Suprapubic skin (tissue), 4 donors: Measurements from ENCODE around the gene ESPL1. TPM values are rescaled to one million over a fixed set of nuclear protein-coding genes. Genes with fewer than 3 reads are reported as not detected.

Experiments used
- DNase-seq, 2 donors: peaks; one replicate each; pipeline ENCODE4 v3.0.0-alpha.2; 2019; ENCODE audit warnings: low spot score in 2 of 2
- H3K27ac ChIP-seq: fragments of 200-600 bp; sonication (generic); one replicate; pipeline ENCODE4 v1.5.1; 2019
- H3K27me3 ChIP-seq: fragments of 200-600 bp; sonication (generic); one replicate; pipeline ENCODE4 v1.5.1; 2019
- H3K36me3 ChIP-seq: fragments of 200-600 bp; sonication (generic); one replicate; pipeline ENCODE4 v1.5.1; 2019
- H3K4me1 ChIP-seq: fragments of 200-600 bp; sonication (generic); one replicate; pipeline ENCODE4 v1.5.1; 2019
- H3K4me3 ChIP-seq: fragments of 200-600 bp; sonication (generic); one replicate; pipeline ENCODE4 v1.5.1; 2019; ENCODE audit warnings: mild to moderate bottlenecking
- H3K9me3 ChIP-seq: fragments of 200-600 bp; sonication (generic); one replicate; pipeline ENCODE4 v1.5.1; 2019
- EP300 ChIP-seq: sonication (generic); formaldehyde crosslinking; IDR thresholded peaks from one replicate; pipeline ENCODE4 v1.6.1; 2017; ENCODE audit warnings: antibody characterized with exemption
- POLR2A ChIP-seq, 2 donors: fragments of 450-650 bp; IDR thresholded peaks; one replicate each; pipeline ENCODE4 v1.6.1; 2017; ENCODE audit warnings: antibody characterized with exemption in 2 of 2, mild to moderate bottlenecking in 2 of 2, moderate library complexity in 2 of 2
- POLR2AphosphoS5 ChIP-seq, 3 donors: sonication (generic); formaldehyde crosslinking; IDR thresholded peaks; one replicate each; pipeline ENCODE4 v1.6.1; 2017; ENCODE audit warnings: antibody characterized with exemption in 3 of 3
- WGBS: methylation state at CpG from one replicate; pipeline ENCODE4 v1.1.5; 2018; 5-methylcytosine and 5-hydroxymethylcytosine counted together
- total RNA-seq, 4 donors: library from RNA; depleted of rRNA; stranded (reverse); fragments of >200 nt; gene quantifications; one replicate each; pipeline ENCODE4 v1.1.0, GENCODE V29; 2016
- TF ChIP-seq, protein P1 (sequence below), 2 donors: fragments of 200-600 bp in 1 of 2; fragments of 450-650 bp in 1 of 2; sonication (generic) in 1 of 2; IDR thresholded peaks; one replicate each; pipeline ENCODE4 v1.5.1; 2016 to 2019; ENCODE audit warnings: antibody characterized with exemption in 2 of 2, mild to moderate bottlenecking in 1 of 2, moderate library complexity in 1 of 2

ESPL1 gene
- total RNA-seq, 4 donors from 2014 or later, result 5.7 to 10.6 (median 6.1) TPM

DNA sequence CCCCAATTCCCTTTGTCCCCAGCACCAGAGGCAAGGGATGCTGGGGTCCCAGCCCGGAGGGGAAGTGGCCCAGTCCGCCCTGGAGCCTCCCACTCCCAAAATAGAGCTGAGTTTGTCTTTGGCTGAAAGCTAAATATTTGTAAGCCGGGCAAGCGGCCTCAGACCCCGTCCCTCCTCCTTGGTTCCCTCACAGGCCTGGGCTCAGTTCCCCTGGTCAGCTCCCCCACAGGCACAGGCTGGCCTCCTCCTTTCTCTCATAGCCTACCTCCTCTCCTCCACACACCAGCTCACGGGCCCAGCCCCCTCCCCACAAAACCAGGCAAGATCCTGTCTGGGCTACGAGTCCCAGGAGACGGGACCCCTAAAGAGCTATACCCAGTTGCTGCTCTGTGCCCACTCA lies 66.7 kb downstream of the ESPL1 start:
- WGBS, result 95% methylated on average over 8 of the region's 8 CpGs
- no peaks in the 10 kb centered on the region for H3K4me1 ChIP-seq
- peaks cover 50% of the 10 kb centered on the region for H3K27me3 ChIP-seq
- H3K9me3 ChIP-seq, result no peaks in the 10 kb centered on the region
- DNase-seq, result no peak
- TF ChIP-seq POLR2A (IDR thresholded peaks at IDR 0.05) (no peak), EP300 (no peak), POLR2AphosphoS5 (IDR thresholded peaks at IDR 0.05) (no peak)
- TF ChIP-seq, protein P1, sequence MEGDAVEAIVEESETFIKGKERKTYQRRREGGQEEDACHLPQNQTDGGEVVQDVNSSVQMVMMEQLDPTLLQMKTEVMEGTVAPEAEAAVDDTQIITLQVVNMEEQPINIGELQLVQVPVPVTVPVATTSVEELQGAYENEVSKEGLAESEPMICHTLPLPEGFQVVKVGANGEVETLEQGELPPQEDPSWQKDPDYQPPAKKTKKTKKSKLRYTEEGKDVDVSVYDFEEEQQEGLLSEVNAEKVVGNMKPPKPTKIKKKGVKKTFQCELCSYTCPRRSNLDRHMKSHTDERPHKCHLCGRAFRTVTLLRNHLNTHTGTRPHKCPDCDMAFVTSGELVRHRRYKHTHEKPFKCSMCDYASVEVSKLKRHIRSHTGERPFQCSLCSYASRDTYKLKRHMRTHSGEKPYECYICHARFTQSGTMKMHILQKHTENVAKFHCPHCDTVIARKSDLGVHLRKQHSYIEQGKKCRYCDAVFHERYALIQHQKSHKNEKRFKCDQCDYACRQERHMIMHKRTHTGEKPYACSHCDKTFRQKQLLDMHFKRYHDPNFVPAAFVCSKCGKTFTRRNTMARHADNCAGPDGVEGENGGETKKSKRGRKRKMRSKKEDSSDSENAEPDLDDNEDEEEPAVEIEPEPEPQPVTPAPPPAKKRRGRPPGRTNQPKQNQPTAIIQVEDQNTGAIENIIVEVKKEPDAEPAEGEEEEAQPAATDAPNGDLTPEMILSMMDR (IDR thresholded peaks at IDR 0.05), result no peak
- H3K36me3 ChIP-seq, result no peaks in the 10 kb centered on the region
- no peak overlapping the region for H3K4me3 ChIP-seq
- no peak overlapping the region for H3K27ac ChIP-seq

DNA sequence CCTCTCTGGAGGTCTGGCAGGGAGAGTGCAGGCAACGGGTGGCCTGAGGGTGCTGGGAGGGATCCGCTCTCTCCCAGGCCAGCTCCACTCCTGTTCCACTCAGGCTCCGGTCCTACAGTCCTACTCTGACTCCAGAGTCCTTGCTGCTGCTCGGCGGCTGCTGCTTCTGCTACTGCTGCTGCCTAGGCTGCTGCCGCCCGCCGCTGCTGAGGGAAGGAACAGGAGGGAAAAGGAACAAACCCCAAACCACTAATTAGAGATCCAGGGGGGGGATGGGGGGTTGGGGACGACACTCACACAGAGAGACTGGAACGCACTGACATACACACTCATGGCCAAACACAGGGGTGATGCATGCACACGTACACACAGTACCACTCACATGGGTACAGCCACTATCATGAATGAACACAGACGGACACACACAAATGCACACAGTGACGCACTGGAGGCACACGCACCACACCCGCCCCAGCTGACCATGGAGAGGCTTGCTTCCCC lies 68.1 kb downstream of the ESPL1 start, which contains the start of gene SP7:
SP7 (minus strand) TSS at position 174 of the 501 bp plus-strand sequence. CDS start 708 bp downstream, outside the sequence.
- H3K36me3 ChIP-seq, result no peaks in the 10 kb centered on the region
- WGBS, result 45% methylated on average over 13 of the region's 15 CpGs
- H3K9me3 ChIP-seq, result no peaks in the 10 kb centered on the region
- no peaks in the 10 kb centered on the region for H3K4me1 ChIP-seq
- peaks cover 50% of the 10 kb centered on the region for H3K27me3 ChIP-seq
- DNase-seq, result no peak
- no peak within 1 kb of the TSS for H3K27ac ChIP-seq
- TF ChIP-seq, protein P1 (IDR thresholded peaks at IDR 0.05), result no peak
- TF ChIP-seq POLR2AphosphoS5 (IDR thresholded peaks at IDR 0.05), result no peak
- no peak within 1 kb of the TSS for H3K4me3 ChIP-seq

DNA sequence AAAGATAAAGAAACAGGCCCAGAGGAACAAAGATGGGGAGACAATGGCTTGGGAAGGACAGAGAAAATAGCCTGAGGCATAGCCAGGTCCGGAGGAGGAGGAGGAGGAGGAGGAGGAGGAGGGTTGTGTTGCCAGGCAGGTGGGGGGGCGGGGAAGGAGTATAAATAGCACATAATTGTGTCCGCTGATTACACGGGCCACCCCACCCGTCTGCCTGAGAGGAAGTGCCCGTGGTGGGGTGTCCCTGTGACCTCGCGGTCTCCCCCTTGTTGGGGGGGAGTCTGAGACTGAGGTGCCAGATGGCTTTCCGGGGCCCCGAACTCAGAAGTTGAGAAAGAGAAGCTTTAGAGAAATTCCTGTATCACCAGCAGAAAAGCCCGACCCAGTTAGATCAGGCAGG lies 69.9 kb downstream of the ESPL1 start:
- H3K36me3 ChIP-seq, result no peaks in the 10 kb centered on the region
- no peak overlapping the region for H3K27ac ChIP-seq
- WGBS, result 35% methylated on average over 11 of the region's 11 CpGs
- no peaks in the 10 kb centered on the region for H3K4me1 ChIP-seq
- peaks cover 48% of the 10 kb centered on the region for H3K27me3 ChIP-seq
- DNase-seq, result no peak
- TF ChIP-seq EP300, result no peak
- TF ChIP-seq POLR2AphosphoS5 (IDR thresholded peaks at IDR 0.05), result no peak
- no peak for TF ChIP-seq POLR2A (IDR thresholded peaks at IDR 0.05)
- TF ChIP-seq, protein P1 (IDR thresholded peaks at IDR 0.05), result no peak
- no peak overlapping the region for H3K4me3 ChIP-seq
- H3K9me3 ChIP-seq, result no peaks in the 10 kb centered on the region

DNA sequence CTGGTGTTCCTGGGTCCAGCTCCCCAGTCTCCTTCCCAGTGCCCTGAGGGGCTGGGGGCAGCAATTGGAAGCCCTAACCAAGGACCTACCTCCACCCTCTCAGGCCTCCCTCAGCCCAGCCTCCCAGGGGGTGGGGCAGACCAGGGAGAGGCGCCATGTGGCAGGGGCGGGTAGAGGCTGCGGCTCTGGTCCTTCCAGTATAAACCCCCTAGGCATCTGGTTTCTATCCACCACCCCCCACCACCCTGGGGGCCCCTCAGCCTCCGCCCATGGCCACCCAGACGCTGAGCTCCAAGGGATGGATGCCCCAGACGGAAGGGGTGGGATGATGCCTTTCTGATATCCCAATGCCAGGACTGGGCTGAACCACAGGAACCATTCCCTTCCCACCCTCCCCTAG lies 70.8 kb downstream of the ESPL1 start:
- peaks cover 48% of the 10 kb centered on the region for H3K27me3 ChIP-seq
- no peak overlapping the region for H3K27ac ChIP-seq
- no peak overlapping the region for H3K4me3 ChIP-seq
- WGBS, result 24% methylated on average over 5 of the region's 6 CpGs
- H3K9me3 ChIP-seq, result no peaks in the 10 kb centered on the region
- H3K36me3 ChIP-seq, result no peaks in the 10 kb centered on the region
- no peak for TF ChIP-seq POLR2A (IDR thresholded peaks at IDR 0.05)
- no peak for TF ChIP-seq POLR2AphosphoS5 (IDR thresholded peaks at IDR 0.05)
- no peak for TF ChIP-seq EP300
- TF ChIP-seq, protein P1 (IDR thresholded peaks at IDR 0.05), result no peak
- DNase-seq, result no peak
- H3K4me1 ChIP-seq, result no peaks in the 10 kb centered on the region

DNA sequence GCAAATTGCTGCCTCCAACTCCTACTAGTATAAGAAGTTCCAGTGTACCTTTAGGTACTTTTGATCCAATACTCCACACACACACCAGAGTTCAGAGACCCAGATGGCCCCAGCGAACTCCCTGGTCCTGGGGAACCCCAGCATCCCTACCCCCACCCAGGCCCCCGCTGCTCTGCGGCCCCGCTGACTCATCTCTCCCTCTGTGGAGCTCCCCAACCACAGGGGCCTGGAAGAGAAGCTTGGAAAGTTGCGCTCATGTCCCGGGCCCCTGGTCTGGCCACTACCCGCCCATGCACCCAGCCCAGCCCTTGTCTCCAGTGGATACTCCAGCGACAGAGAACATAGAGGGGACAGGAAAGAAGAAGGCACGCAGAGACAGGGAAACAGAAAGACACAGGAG lies 72.3 kb downstream of the ESPL1 start:
- DNase-seq, result no peak
- H3K4me1 ChIP-seq, result peaks cover 10% of the 10 kb centered on the region
- no peak overlapping the region for H3K4me3 ChIP-seq
- H3K27me3 ChIP-seq, result peaks cover 36% of the 10 kb centered on the region
- no peak for TF ChIP-seq POLR2A (IDR thresholded peaks at IDR 0.05)
- WGBS, result 86% methylated on average over 9 of the region's 9 CpGs
- no peaks in the 10 kb centered on the region for H3K9me3 ChIP-seq
- no peak overlapping the region for H3K27ac ChIP-seq
- no peaks in the 10 kb centered on the region for H3K36me3 ChIP-seq

Other genes starting within 250 kb of the ESPL1 start
- 100 to 1,000 TPM in 2 of 4 donors, 10 to 100 TPM in 2; 22.8 to 122 (median 78.2) TPM for gene TNS2, start 218.2 kb upstream of the ESPL1 start, total RNA-seq
- gene SPRYD3, start 188.9 kb upstream of the ESPL1 start, total RNA-seq, result 10 to 100 TPM; 26.4 to 44.0 (median 34.4) TPM
- 10 to 100 TPM; 19.2 to 97.0 (median 59.6) TPM for gene IGFBP6, start 170.6 kb upstream of the ESPL1 start, total RNA-seq
- not detected for gene SOAT2, start 164.8 kb upstream of the ESPL1 start, total RNA-seq
- 10 to 100 TPM in 3 of 4 donors, 1 to 10 TPM in 1; 5.9 to 38.9 (median 15.2) TPM for gene ZNF740, start 87.6 kb upstream of the ESPL1 start, total RNA-seq
- 100 to 1,000 TPM in 1 of 4 donors, 10 to 100 TPM in 3; 35.6 to 175 (median 56.7) TPM for gene CSAD, start 87.4 kb upstream of the ESPL1 start, total RNA-seq
- 10 to 100 TPM in 1 of 4 donors, 1 to 10 TPM in 3; 2.9 to 29.1 (median 6.8) TPM for gene ITGB7, start 61.0 kb upstream of the ESPL1 start, total RNA-seq
- gene RARG, start 36.1 kb upstream of the ESPL1 start, total RNA-seq, result 100 to 1,000 TPM; 140 to 198 (median 172) TPM
- 100 to 1,000 TPM; 457 to 612 (median 511) TPM for gene PFDN5, start 27.2 kb downstream of the ESPL1 start, total RNA-seq
- 10 to 100 TPM; 38.2 to 54.6 (median 46.3) TPM for gene MYG1, start 31.4 kb downstream of the ESPL1 start, total RNA-seq
- gene AAAS, start 53.3 kb downstream of the ESPL1 start, total RNA-seq, result 10 to 100 TPM; 35.9 to 72.9 (median 52.5) TPM
- not detected for gene SP7, start 68.1 kb downstream of the ESPL1 start, total RNA-seq
- gene SP1, start 111.9 kb downstream of the ESPL1 start, total RNA-seq, result 100 to 1,000 TPM in 3 of 4 donors, 10 to 100 TPM in 1; 82.5 to 122 (median 111) TPM
- gene AMHR2, start 155.6 kb downstream of the ESPL1 start, total RNA-seq, result under 1 TPM in 1 of 4 donors, not detected in 3; 0.23 TPM
- 10 to 100 TPM; 40.7 to 77.9 (median 57.4) TPM for gene PRR13, start 173.4 kb downstream of the ESPL1 start, total RNA-seq
- gene PCBP2, start 183.8 kb downstream of the ESPL1 start, total RNA-seq, result 100 to 1,000 TPM; 480 to 803 (median 584) TPM
- 10 to 100 TPM in 1 of 4 donors, 1 to 10 TPM in 3; 4.8 to 14.0 (median 5.9) TPM for gene MAP3K12, start 231.2 kb downstream of the ESPL1 start, total RNA-seq
- gene TARBP2, start 233.0 kb downstream of the ESPL1 start, total RNA-seq, result 10 to 100 TPM; 25.5 to 42.0 (median 28.6) TPM
- not detected for gene NPFF, start 239.2 kb downstream of the ESPL1 start, total RNA-seq